HepG2 (cell line): ENCODE measurements around the gene ITGAV. TPM values are rescaled to one million over a fixed set of nuclear protein-coding genes. Genes with fewer than 3 reads are reported as not detected.

Experiments
- ATAC-seq: fragments of 200-7000 bp; cut with Tn5 transposase; 3 replicates; pipeline ENCODE4 v1.9.1; 2020; ENCODE audit warnings: mild to moderate bottlenecking, moderate library complexity
- BruUV-seq: library from RNA; stranded (reverse); fragments of 400-500 nt; replicated peaks from 2 replicates; lab custom pipeline; 2021; lab: Mats Ljungman, UMichigan
- CTCF ChIA-PET: fragments of 300-600 bp; formaldehyde crosslinking; extraction: SDS; loops from one replicate; lab custom pipeline; 2021; ENCODE audit warnings: low total read pairs, inconsistent platforms, low intra/inter-chr PET ratio; lab: Yijun Ruan, JAX
- POLR2A ChIA-PET: fragments of 350-600 bp; sonication (Branson Sonifier 250); formaldehyde crosslinking; loops from one replicate; lab custom pipeline; 2020; ENCODE audit warnings: antibody characterized with exemption, inconsistent platforms; lab: Yijun Ruan, JAX
- DNase-seq: peaks from one replicate; pipeline ENCODE4 v3.0.0-alpha.2; 2015; ENCODE audit warnings: low spot score
- FAIRE-seq: peaks from 3 replicates; lab custom pipeline; 2011; peaks lifted over from hg19 to GRCh38; lab: Jason Lieb, UNC
- H2AFZ ChIP-seq: one replicate; pipeline ENCODE4 v1.6.1; 2011; ENCODE audit warnings: low read length, inconsistent platforms
- H3K27ac ChIP-seq: fragments of 300-600 bp; 3 replicates; pipeline ENCODE4 v1.8.0; 2011; ENCODE audit warnings: mixed run types, mild to moderate bottlenecking, mixed read lengths, low read length, inconsistent platforms; ENCODE audit not compliant: insufficient read depth; ENCODE audit errors: extremely low read length
- H3K27me3 ChIP-seq, 2 experiments: fragments of 200-600 bp in 1 of 2; 2 replicates in 1 of 2; 3 replicates in 1 of 2; pipeline versions ENCODE4 v1.6.0 to v1.8.0; 2011; ENCODE audit warnings: low read length in 2 of 2, mild to moderate bottlenecking in 2 of 2, moderate library complexity in 2 of 2, inconsistent platforms in 1 of 2; ENCODE audit not compliant: insufficient read depth in 2 of 2, control insufficient read depth in 1 of 2
- H3K36me3 ChIP-seq, 2 experiments: fragments of 200-600 bp in 1 of 2; replicated peaks in 1 of 2; 2 replicates in 1 of 2; 3 replicates in 1 of 2; pipeline versions ENCODE4 v1.5.1 to v1.8.0; 2011; ENCODE audit warnings: low read length in 2 of 2, inconsistent platforms in 1 of 2; ENCODE audit not compliant: insufficient read depth in 2 of 2, control insufficient read depth in 1 of 2
- H3K4me1 ChIP-seq: 2 replicates; pipeline ENCODE4 v1.5.1; 2012; ENCODE audit warnings: low read length, inconsistent platforms; ENCODE audit not compliant: insufficient read depth
- H3K4me2 ChIP-seq: 2 replicates; pipeline ENCODE4 v1.6.0; 2011; ENCODE audit warnings: low read depth, low read length, inconsistent platforms
- H3K4me3 ChIP-seq, 3 experiments: fragments of 200-600 bp in 1 of 3; sonication (generic), shearing (Covaris generic) in 1 of 3; replicated peaks in 1 of 3; 2 replicates each; pipeline ENCODE4 v1.5.1; 2011 to 2016; ENCODE audit warnings: low read length in 3 of 3, inconsistent platforms in 2 of 3, low read depth in 2 of 3, mild to moderate bottlenecking in 2 of 3, control low read depth in 1 of 3, mixed read lengths in 1 of 3; ENCODE audit not compliant: insufficient read depth in 1 of 3
- H3K79me2 ChIP-seq: one replicate; pipeline ENCODE4 v1.6.1; 2011; ENCODE audit warnings: low read length, inconsistent platforms; ENCODE audit not compliant: insufficient read depth
- H3K9ac ChIP-seq: 2 replicates; pipeline ENCODE4 v1.6.0; 2011; ENCODE audit warnings: mild to moderate bottlenecking, low read depth, low read length, inconsistent platforms; ENCODE audit not compliant: insufficient read depth
- H3K9me3 ChIP-seq: 2 replicates; pipeline ENCODE4 v1.5.1; 2012; ENCODE audit warnings: mild to moderate bottlenecking, low read length
- H4K20me1 ChIP-seq: 2 replicates; pipeline ENCODE4 v1.6.0; 2011; ENCODE audit warnings: inconsistent platforms, mild to moderate bottlenecking, low read length, moderate library complexity; ENCODE audit not compliant: insufficient read depth
- AFF4 ChIP-seq: sonication (generic); formaldehyde crosslinking; IDR thresholded peaks from 2 replicates; pipeline ENCODE4 v1.4.0; 2020; ENCODE audit warnings: missing genetic modification reagents
- AGO2 ChIP-seq: fragments of 200-400 bp; formaldehyde crosslinking; optimal IDR thresholded peaks from 2 replicates; pipeline ENCODE3; 2017; ENCODE audit warnings: mild to moderate bottlenecking, low read depth, low read length, moderate library complexity
- ARNT ChIP-seq: fragments of 450-650 bp; IDR thresholded peaks from 2 replicates; pipeline ENCODE4 v1.6.1; 2017
- BRD4 ChIP-seq: sonication (generic); formaldehyde crosslinking; IDR thresholded peaks from 2 replicates; pipeline ENCODE4 v1.4.0; 2020; ENCODE audit warnings: missing genetic modification reagents
- GFI1 ChIP-seq: sonication (generic); formaldehyde crosslinking; IDR thresholded peaks from 2 replicates; pipeline ENCODE4 v1.5.0; 2020; ENCODE audit warnings: missing genetic modification reagents, mild to moderate bottlenecking, borderline replicate concordance
- HES4 ChIP-seq: sonication (generic); formaldehyde crosslinking; IDR thresholded peaks from 2 replicates; pipeline ENCODE4 v1.9.0; 2021; ENCODE audit warnings: mild to moderate bottlenecking, missing genetic modification reagents, borderline replicate concordance
- MXI1 ChIP-seq: IDR thresholded peaks from 3 replicates; pipeline ENCODE4 v1.6.1; 2012; ENCODE audit warnings: low read depth, low read length, inconsistent platforms, borderline replicate concordance
- PRPF4 ChIP-seq: fragments of 200-400 bp; formaldehyde crosslinking; IDR thresholded peaks from 2 replicates; pipeline ENCODE4 v1.6.1; 2016; ENCODE audit warnings: low read length, low read depth; ENCODE audit not compliant: poor library complexity, severe bottlenecking
- RFXAP ChIP-seq: sonication (generic); formaldehyde crosslinking; IDR thresholded peaks from 2 replicates; pipeline ENCODE4 v1.4.0; 2020; ENCODE audit warnings: missing genetic modification reagents, borderline replicate concordance
- TEAD3 ChIP-seq: optimal IDR thresholded peaks from 2 replicates; pipeline ENCODE3; 2016; ENCODE audit warnings: borderline replicate concordance
- ZFP36 ChIP-seq: fragments of 150-350 bp; IDR thresholded peaks from 2 replicates; pipeline ENCODE4 v1.6.1; 2018; ENCODE audit warnings: borderline replicate concordance, low read length, low read depth; ENCODE audit not compliant: partially characterized antibody
- ZMAT5 ChIP-seq: sonication (generic); formaldehyde crosslinking; IDR thresholded peaks from 2 replicates; pipeline ENCODE4 v1.5.0; 2020; ENCODE audit warnings: mild to moderate bottlenecking, low read depth, missing genetic modification reagents, borderline replicate concordance
- ZNF510 ChIP-seq: sonication (generic); formaldehyde crosslinking; IDR thresholded peaks from 2 replicates; pipeline ENCODE4 v1.4.0; 2020; ENCODE audit warnings: low read depth, mild to moderate bottlenecking, missing genetic modification reagents
- ZNF556 ChIP-seq: sonication (generic); formaldehyde crosslinking; IDR thresholded peaks from 2 replicates; pipeline ENCODE4 v1.4.0; 2020; ENCODE audit warnings: mild to moderate bottlenecking, missing genetic modification reagents, borderline replicate concordance
- ZNF646 ChIP-seq: sonication (generic); formaldehyde crosslinking; IDR thresholded peaks from 2 replicates; pipeline ENCODE4 v1.9.0; 2021; ENCODE audit warnings: mild to moderate bottlenecking, missing genetic modification reagents
- whole genome bisulfite sequencing: methylation state at CpG from one replicate; pipeline ENCODE4 v1.1.6; 2017; ENCODE audit warnings: low lambda C conversion rate; 5-methylcytosine and 5-hydroxymethylcytosine counted together
- in situ Hi-C: cut with HindIII; loops from 2 replicates; pipeline ENCODE4 v1.10.0; 2017; ENCODE audit warnings: low pct_unique_long_range_greater_than_20kb; ENCODE audit not compliant: extremely low pct_ligation_motif_present
- intact Hi-C: fragments of 100-400 bp; cut with micrococcal nuclease; formaldehyde crosslinking; loops from one replicate; pipeline ENCODE4 v1.10.0; 2022; ENCODE audit not compliant: unreplicated experiment
- polyA plus RNA-seq, 8 experiments: library from polyadenylated mRNA; depleted of rRNA in 3 of 8; stranded (reverse) in 7 of 8; unstranded in 1 of 8; fragments of >200 nt; fragmentation: Illumina TruSeq in 4 of 8; extraction: Trizol in 4 of 8; gene quantifications; 2 replicates each; pipeline versions ENCODE4 v1.2.1 to v1.2.3, GENCODE V29; 2011 to 2016; ENCODE audit warnings: low read depth in 4 of 8, missing spikeins in 1 of 8, mixed read lengths in 1 of 8; ENCODE audit not compliant: insufficient read depth in 1 of 8
- total RNA-seq, 5 experiments: library from RNA; depleted of rRNA; stranded (reverse); fragments of >200 nt; fragmentation: Illumina TruSeq; extraction: Trizol; gene quantifications; 2 replicates each; pipeline ENCODE4 v1.2.3, GENCODE V29; 2016; ENCODE audit warnings: low read depth in 1 of 5

Gene ITGAV
- total and polyA plus RNA-seq, 2 of the 13 experiments (the other 11 are each of a cell fraction or from before 2014, with no cell fraction given), result 59.1 to 60.4 TPM

- no peak for FAIRE-seq
- CTCF ChIA-PET, result no interaction called here
- no peaks in the 10 kb centered on the region for H3K27me3 ChIP-seq
- no peaks in the 10 kb centered on the region for H3K9me3 ChIP-seq
- ATAC-seq, result no peak
- no TSS peak for BruUV-seq
- H3K4me1 ChIP-seq, result no peaks in the 10 kb centered on the region
- no peak overlapping the region for H3K4me2 ChIP-seq
- H3K36me3 ChIP-seq, result peaks cover 2 to 11% of the 10 kb centered on the region in 2 experiments; a peak in 4 of 5 replicates
- H4K20me1 ChIP-seq, result no peaks in the 10 kb centered on the region; the same call in 1 of the 2 replicates
- H3K79me2 ChIP-seq, result peaks cover 6% of the 10 kb centered on the region
- POLR2A ChIA-PET, result interaction anchor here (1.3 kb wide), 1 partner anchor 129 kb away, joined by 3 read pairs; the partner anchor contains the start of gene ZC3H15
- H3K9ac ChIP-seq, result no peak overlapping the region
- no peak overlapping the region for H2AFZ ChIP-seq
- 94% methylated on average over 2 of the region's 2 CpGs for WGBS
- intact Hi-C loops, result no loop called here
- no peak overlapping the region for H3K4me3 ChIP-seq
- no peak overlapping the region for H3K27ac ChIP-seq
- no peak for DNase-seq
- in situ Hi-C loops, result no loop called here
- TF ChIP-seq HES4 (no peak), ZNF646 (CRISPR knock-in tag) (no peak), ZNF556 (no peak), BRD4 (no peak), ZMAT5 (no peak), PRPF4 (no peak), MXI1 (no peak), ARNT (no peak), AFF4 (no peak), AGO2 (no peak), ZNF510 (CRISPR knock-in tag) (no peak), TEAD3 (CRISPR knock-in tag) (no peak), GFI1 (no peak), ZFP36 (no peak), RFXAP (CRISPR knock-in tag) (no peak)
These were observed 24.5 kb downstream of the ITGAV start for GRCh38 chr2:186614373-186614772.
